ENCODE results near the gene ITGBL1.

The ITGBL1 gene

GRCh38 chr13:101567841-101568240 is 115.4 kb downstream of the ITGBL1 start:
- H3K27me3 ChIP-seq, result no peaks in the 10 kb centered on the region
- H3K4me3 ChIP-seq (ENCODE audit: low read depth in 1 of 2, low read length in 1 of 2), result no peak overlapping the region
- no peaks in the 10 kb centered on the region for H3K4me1 ChIP-seq (ENCODE audit: control insufficient read depth in 1 of 2, insufficient read depth in 1 of 2, low read depth in 1 of 2, low read length in 1 of 2)
- H3K27ac ChIP-seq, result no peak overlapping the region
- no peaks in the 10 kb centered on the region for H3K36me3 ChIP-seq
- TF ChIP-seq CTCF (IDR thresholded peaks at IDR 0.05), result no peak
- no peaks in the 10 kb centered on the region for H3K9me3 ChIP-seq

- H3K9me3 ChIP-seq, result no peaks in the 10 kb centered on the region
- no peaks in the 10 kb centered on the region for H3K4me1 ChIP-seq (ENCODE audit: control insufficient read depth in 1 of 2, insufficient read depth in 1 of 2, low read depth in 1 of 2, low read length in 1 of 2)
- H3K27ac ChIP-seq, result no peak overlapping the region
- no peaks in the 10 kb centered on the region for H3K27me3 ChIP-seq
- H3K4me3 ChIP-seq (ENCODE audit: low read depth in 1 of 2, low read length in 1 of 2), result no peak overlapping the region
- no peak for TF ChIP-seq CTCF (IDR thresholded peaks at IDR 0.05)
- no peaks in the 10 kb centered on the region for H3K36me3 ChIP-seq
These were observed 117.3 kb downstream of the ITGBL1 start for GRCh38 chr13:101569807-101570206.

GRCh38 chr13:101570410-101570809 is 117.9 kb downstream of the ITGBL1 start:
- Histone ChIP-seq H3K4me1 (ENCODE audit: control insufficient read depth in 1 of 2, insufficient read depth in 1 of 2, low read depth in 1 of 2, low read length in 1 of 2) (no peaks in the 10 kb centered on the region), H3K27me3 (no peaks in the 10 kb centered on the region), H3K4me3 (ENCODE audit: low read depth in 1 of 2, low read length in 1 of 2) (no peak overlapping the region), H3K36me3 (no peaks in the 10 kb centered on the region), H3K9me3 (no peaks in the 10 kb centered on the region), H3K27ac (no peak overlapping the region)
- no peak for TF ChIP-seq CTCF (IDR thresholded peaks at IDR 0.05)

- H3K4me1 ChIP-seq (ENCODE audit: control insufficient read depth in 1 of 2, insufficient read depth in 1 of 2, low read depth in 1 of 2, low read length in 1 of 2), result no peaks in the 10 kb centered on the region
- no peak overlapping the region for H3K4me3 ChIP-seq (ENCODE audit: low read depth in 1 of 2, low read length in 1 of 2)
- H3K27me3 ChIP-seq, result no peaks in the 10 kb centered on the region
- no peak for TF ChIP-seq CTCF (IDR thresholded peaks at IDR 0.05)
- no peak overlapping the region for H3K27ac ChIP-seq
- H3K9me3 ChIP-seq, result no peaks in the 10 kb centered on the region
- no peaks in the 10 kb centered on the region for H3K36me3 ChIP-seq
These were observed 120.0 kb downstream of the ITGBL1 start for GRCh38 chr13:101572456-101572855.

- Histone ChIP-seq H3K9me3 (no peaks in the 10 kb centered on the region), H3K4me1 (ENCODE audit: control insufficient read depth in 1 of 2, insufficient read depth in 1 of 2, low read depth in 1 of 2, low read length in 1 of 2) (no peaks in the 10 kb centered on the region)
- TF ChIP-seq CTCF (IDR thresholded peaks at IDR 0.05), result no peak
These were observed 123.1 kb downstream of the ITGBL1 start for GRCh38 chr13:101575581-101575980.

GRCh38 chr13:101576455-101576854 is 124.0 kb downstream of the ITGBL1 start:
- Histone ChIP-seq H3K4me1 (ENCODE audit: control insufficient read depth in 1 of 2, insufficient read depth in 1 of 2, low read depth in 1 of 2, low read length in 1 of 2) (no peaks in the 10 kb centered on the region), H3K36me3 (no peaks in the 10 kb centered on the region), H3K27me3 (no peaks in the 10 kb centered on the region), H3K9me3 (no peaks in the 10 kb centered on the region), H3K27ac (no peak overlapping the region), H3K4me3 (ENCODE audit: low read depth in 1 of 2, low read length in 1 of 2) (no peak overlapping the region)
- TF ChIP-seq CTCF (IDR thresholded peaks at IDR 0.05), result no peak

More at GRCh38 chr13:101575581-101575980, 123.1 kb downstream of the ITGBL1 start:
- Histone ChIP-seq H3K36me3 (no peaks in the 10 kb centered on the region), H3K4me3 (ENCODE audit: low read depth in 1 of 2, low read length in 1 of 2) (no peak overlapping the region), H3K27me3 (no peaks in the 10 kb centered on the region), H3K27ac (no peak overlapping the region)

All from neutrophil (primary cell).